Left lung (tissue), 10 donors: ENCODE results near the gene MLPH. TPM values are rescaled to one million over a fixed set of nuclear protein-coding genes. Genes with fewer than 3 reads are reported as not detected.

Experiments used
- ATAC-seq: fragments of 200-7000 bp; cut with Tn5 transposase; one replicate; pipeline ENCODE4 v1.9.1; 2020; ENCODE audit warnings: moderate library complexity
- DNase-seq, 4 donors: peaks; one replicate each; pipeline ENCODE4 v3.0.0-alpha.2; 2013 to 2020
- H3K27ac ChIP-seq, 2 donors: fragments of 200-600 bp; sonication (generic) in 1 of 2; one replicate each; pipeline versions ENCODE4 v1.5.0 to v1.8.0; 2020 to 2021
- H3K27me3 ChIP-seq, 2 donors: fragments of 200-600 bp; sonication (generic) in 1 of 2; one replicate each; pipeline versions ENCODE4 v1.5.0 to v1.8.0; 2020 to 2021
- H3K36me3 ChIP-seq, 2 donors: fragments of 200-600 bp; sonication (generic) in 1 of 2; one replicate each; pipeline versions ENCODE4 v1.5.0 to v1.8.0; 2020 to 2021
- H3K4me1 ChIP-seq, 2 donors: fragments of 200-600 bp; one replicate each; pipeline ENCODE4 v1.8.0; 2021
- H3K4me3 ChIP-seq, 2 donors: fragments of 200-600 bp; sonication (generic) in 1 of 2; one replicate each; pipeline versions ENCODE4 v1.5.0 to v1.8.0; 2020 to 2021; ENCODE audit warnings: mild to moderate bottlenecking in 1 of 2
- H3K9me3 ChIP-seq, 2 donors: fragments of 200-600 bp; sonication (generic) in 1 of 2; one replicate each; pipeline versions ENCODE4 v1.5.0 to v1.8.0; 2020 to 2021
- intact Hi-C, 2 donors: fragments of 100-400 bp; cut with DNase I; formaldehyde crosslinking; loops; one replicate each; pipeline versions ENCODE4 v1.11.2 to v1.14.2; 2022
- polyA plus RNA-seq, 6 donors: library from polyadenylated mRNA; unstranded; fragments of 120-200 nt; gene quantifications; one replicate each; pipeline ENCODE4 v1.2.1, GENCODE V29; 2013; ENCODE audit not compliant: insufficient read length in 6 of 6
- total RNA-seq, 2 donors: library from RNA; stranded (reverse); fragmentation: NEBNext Ultra II Directional; extraction: Animal tissue kit (Norgen Biotek cat#: 25700); gene quantifications; one replicate each; pipeline ENCODE4 v1.2.1, GENCODE V29; 2021
- TF ChIP-seq, protein P1 (sequence below), 2 donors: fragments of 200-600 bp; sonication (generic) in 1 of 2; IDR thresholded peaks; one replicate each; pipeline versions ENCODE4 v1.5.0 to v1.8.0; 2021; ENCODE audit warnings: antibody characterized with exemption in 2 of 2
- donor health status: DM: no; HTN: yes; CAD: no.
- donor health status: DM: no; HTN: no; CAD: no.

Gene MLPH
- total and polyA plus RNA-seq, 8 donors = 1.9 to 296 (median 3.2) TPM

DNA sequence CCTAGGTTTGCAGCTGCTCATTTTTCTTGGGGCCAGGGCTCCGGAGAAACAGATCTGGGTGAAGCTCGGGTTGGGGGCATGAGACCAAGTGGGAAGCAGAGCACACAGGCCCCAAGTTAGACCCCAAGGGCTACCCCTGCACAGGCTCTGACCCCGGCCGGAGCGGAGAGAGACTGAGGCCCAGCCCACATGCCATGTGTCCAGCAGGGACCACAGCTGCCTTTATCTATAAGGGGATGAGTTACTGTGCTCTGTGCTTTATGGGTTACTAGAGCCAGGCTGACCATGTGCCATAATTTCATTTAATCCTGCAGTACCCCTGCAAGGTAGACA lies 49.0 kb downstream of the MLPH start:
- TF ChIP-seq, protein P1, sequence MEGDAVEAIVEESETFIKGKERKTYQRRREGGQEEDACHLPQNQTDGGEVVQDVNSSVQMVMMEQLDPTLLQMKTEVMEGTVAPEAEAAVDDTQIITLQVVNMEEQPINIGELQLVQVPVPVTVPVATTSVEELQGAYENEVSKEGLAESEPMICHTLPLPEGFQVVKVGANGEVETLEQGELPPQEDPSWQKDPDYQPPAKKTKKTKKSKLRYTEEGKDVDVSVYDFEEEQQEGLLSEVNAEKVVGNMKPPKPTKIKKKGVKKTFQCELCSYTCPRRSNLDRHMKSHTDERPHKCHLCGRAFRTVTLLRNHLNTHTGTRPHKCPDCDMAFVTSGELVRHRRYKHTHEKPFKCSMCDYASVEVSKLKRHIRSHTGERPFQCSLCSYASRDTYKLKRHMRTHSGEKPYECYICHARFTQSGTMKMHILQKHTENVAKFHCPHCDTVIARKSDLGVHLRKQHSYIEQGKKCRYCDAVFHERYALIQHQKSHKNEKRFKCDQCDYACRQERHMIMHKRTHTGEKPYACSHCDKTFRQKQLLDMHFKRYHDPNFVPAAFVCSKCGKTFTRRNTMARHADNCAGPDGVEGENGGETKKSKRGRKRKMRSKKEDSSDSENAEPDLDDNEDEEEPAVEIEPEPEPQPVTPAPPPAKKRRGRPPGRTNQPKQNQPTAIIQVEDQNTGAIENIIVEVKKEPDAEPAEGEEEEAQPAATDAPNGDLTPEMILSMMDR (IDR thresholded peaks at IDR 0.05) = no peak
- intact Hi-C loops = no loop called here
- no peaks in the 10 kb centered on the region for H3K27me3 ChIP-seq
- peaks cover 0 to 10% of the 10 kb centered on the region in 2 donors for H3K4me1 ChIP-seq
- no peak overlapping the region for H3K4me3 ChIP-seq
- peaks cover 0 to 40% of the 10 kb centered on the region in 2 donors for H3K36me3 ChIP-seq
- no peaks in the 10 kb centered on the region for H3K9me3 ChIP-seq
- H3K27ac ChIP-seq = no peak overlapping the region
- no peak for DNase-seq
- no peak for ATAC-seq

GRCh38 chr2:237536617-237537016 lies 49.6 kb downstream of the MLPH start:
- Histone ChIP-seq H3K4me3 (no peak overlapping the region), H3K27ac (no peak overlapping the region), H3K4me1 (peaks cover 0 to 11% of the 10 kb centered on the region in 2 donors), H3K27me3 (no peaks in the 10 kb centered on the region), H3K36me3 (peaks cover 0 to 46% of the 10 kb centered on the region in 2 donors), H3K9me3 (no peaks in the 10 kb centered on the region)
- ATAC-seq (no peak), DNase-seq (no peak)
- intact Hi-C loops = no loop called here
- TF ChIP-seq, protein P1 (IDR thresholded peaks at IDR 0.05) = no peak

DNA sequence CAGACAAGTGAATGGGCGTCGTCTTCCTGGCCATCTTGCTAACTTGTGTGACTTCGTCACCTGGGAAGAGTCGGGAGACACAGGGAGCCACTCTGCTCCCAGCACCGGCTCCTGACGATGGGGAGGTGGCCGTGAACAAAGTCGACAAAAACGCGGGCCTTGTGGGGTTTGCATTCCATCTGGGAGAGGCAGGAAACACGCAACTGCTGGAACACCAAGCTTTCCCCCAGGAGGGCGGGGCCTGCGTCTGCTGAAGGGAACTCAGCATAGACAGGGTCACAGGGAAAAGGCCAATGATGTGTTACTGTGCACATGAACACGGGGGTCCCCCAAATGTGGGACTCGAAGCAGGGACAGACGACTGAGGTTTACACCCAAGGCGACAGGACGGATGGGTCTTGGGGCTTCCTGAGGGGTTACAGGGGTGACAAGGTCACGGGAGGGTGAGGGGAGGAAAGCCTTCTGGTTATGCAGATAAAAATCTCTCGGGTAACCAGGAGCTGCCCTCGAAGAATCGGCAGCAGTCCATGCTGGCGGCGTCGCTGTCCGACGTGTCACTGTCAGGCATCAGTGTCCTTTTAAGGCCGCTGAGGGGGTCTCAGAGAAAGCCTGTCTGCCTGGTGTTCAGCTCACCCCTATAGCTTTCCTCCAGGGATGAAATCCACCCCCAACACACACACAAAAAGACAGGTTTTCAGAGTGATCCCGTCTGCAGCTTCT lies 51.1 kb downstream of the MLPH start:
- peaks cover 0 to 46% of the 10 kb centered on the region in 2 donors for H3K36me3 ChIP-seq
- H3K27ac ChIP-seq = no peak overlapping the region
- DNase-seq = no peak
- intact Hi-C loops = no loop called here
- no peaks in the 10 kb centered on the region for H3K9me3 ChIP-seq
- ATAC-seq = no peak
- TF ChIP-seq, protein P1 (IDR thresholded peaks at IDR 0.05) = no peak
- H3K4me3 ChIP-seq = no peak overlapping the region
- no peaks in the 10 kb centered on the region for H3K27me3 ChIP-seq
- peaks cover 0 to 11% of the 10 kb centered on the region in 2 donors for H3K4me1 ChIP-seq

GRCh38 chr2:237538901-237539300 lies 51.9 kb downstream of the MLPH start:
- H3K9me3 ChIP-seq = no peaks in the 10 kb centered on the region
- H3K4me3 ChIP-seq = no peak overlapping the region
- H3K36me3 ChIP-seq = peaks cover 0 to 46% of the 10 kb centered on the region in 2 donors
- no peak overlapping the region for H3K27ac ChIP-seq
- H3K4me1 ChIP-seq = peaks cover 0 to 11% of the 10 kb centered on the region in 2 donors
- ATAC-seq (no peak), DNase-seq (no peak)
- H3K27me3 ChIP-seq = no peaks in the 10 kb centered on the region
- intact Hi-C loops = no loop called here
- TF ChIP-seq, protein P1 (IDR thresholded peaks at IDR 0.05) = no peak

DNA sequence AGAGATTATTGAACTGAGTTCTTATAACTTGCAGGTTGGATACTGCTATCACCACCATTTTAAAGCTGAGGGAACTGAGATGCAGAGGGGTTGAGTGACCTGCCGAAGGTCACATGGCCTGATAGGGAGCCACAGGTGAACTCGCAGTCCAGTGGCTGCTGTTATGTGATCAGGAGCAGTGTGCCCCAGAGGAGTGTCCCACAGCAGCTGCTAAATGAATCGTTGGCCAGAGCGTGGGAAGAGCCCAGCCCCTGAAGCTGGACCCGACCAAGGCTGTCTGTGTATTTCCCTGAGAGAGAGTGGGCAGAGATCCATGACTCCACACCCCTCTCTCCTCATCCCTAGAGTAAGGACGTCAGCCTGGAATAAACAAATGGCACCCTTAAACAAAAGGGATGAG lies 52.6 kb downstream of the MLPH start:
- Histone ChIP-seq H3K9me3 (no peaks in the 10 kb centered on the region), H3K4me3 (no peak overlapping the region), H3K36me3 (peaks cover 0 to 46% of the 10 kb centered on the region in 2 donors), H3K27me3 (no peaks in the 10 kb centered on the region), H3K27ac (no peak overlapping the region), H3K4me1 (peaks cover 0 to 11% of the 10 kb centered on the region in 2 donors)
- TF ChIP-seq, protein P1 (IDR thresholded peaks at IDR 0.05) = no peak
- DNase-seq (no peak), ATAC-seq (no peak)
- intact Hi-C loops = no loop called here
